ENCODE results near the gene OLFM4.

DNA sequence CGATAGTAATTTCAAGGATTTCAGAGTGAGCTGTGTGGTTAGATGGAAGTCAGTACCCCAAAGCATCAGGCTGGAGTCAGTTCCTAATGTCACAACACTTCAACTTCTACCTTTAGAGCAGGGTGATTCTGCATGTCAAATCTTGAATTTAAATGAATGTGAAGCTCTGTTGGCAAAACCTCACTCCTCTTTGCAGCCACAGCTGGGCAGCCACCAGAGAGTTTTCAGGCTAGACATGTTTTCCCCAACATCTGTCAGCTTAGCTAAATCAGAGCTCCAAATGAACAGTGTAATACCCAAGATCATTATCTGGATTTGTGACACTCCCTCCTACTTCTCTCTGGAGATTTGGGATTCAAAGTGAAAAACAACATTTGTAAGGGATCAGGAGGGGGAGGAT lies 33.7 kb upstream of the OLFM4 start:
- no peak for TF ChIP-seq TARDBP (IDR thresholded peaks at IDR 0.05)
- no peak for TF ChIP-seq LEF1 (IDR thresholded peaks at IDR 0.05; ENCODE audit: borderline replicate concordance)
- TF ChIP-seq FOXM1 (IDR thresholded peaks at IDR 0.05; ENCODE audit: borderline replicate concordance) = no peak
- no peak for TF ChIP-seq HDGF (IDR thresholded peaks at IDR 0.05; ENCODE audit: borderline replicate concordance)
- TF ChIP-seq ZNF384 (IDR thresholded peaks at IDR 0.05) = no peak
- no peak for TF ChIP-seq FOXA1 (IDR thresholded peaks at IDR 0.05)
- no peak for TF ChIP-seq SP1 (IDR thresholded peaks at IDR 0.05)
- TF ChIP-seq BHLHE40 (IDR thresholded peaks at IDR 0.05; ENCODE audit: borderline replicate concordance) = no peak
- TF ChIP-seq SUZ12 (IDR thresholded peaks at IDR 0.05) = no peak

Measured in HEK293T (cell line).